Osteocyte (in vitro differentiated cells): ENCODE results near the gene BAIAP2. TPM values are rescaled to one million over a fixed set of nuclear protein-coding genes. Genes with fewer than 3 reads are reported as not detected.

ENCODE experiments used
- DNase-seq: peaks from one replicate; pipeline ENCODE4 v3.0.0; 2021; ENCODE audit warnings: mixed read lengths; ENCODE audit not compliant: unreplicated experiment; ENCODE audit errors: extremely low spot score
- H3K27ac Mint-ChIP-seq: one replicate; pipeline ENCODE4 v1.8.0; 2021; ENCODE audit warnings: mild to moderate bottlenecking, mixed read lengths; ENCODE audit not compliant: unreplicated experiment
- H3K27me3 Mint-ChIP-seq: one replicate; pipeline ENCODE4 v1.8.0; 2021; ENCODE audit warnings: mixed read lengths; ENCODE audit not compliant: unreplicated experiment
- H3K36me3 Mint-ChIP-seq: one replicate; pipeline ENCODE4 v1.8.0; 2021; ENCODE audit warnings: mixed read lengths; ENCODE audit not compliant: unreplicated experiment
- H3K4me1 Mint-ChIP-seq: one replicate; pipeline ENCODE4 v1.8.0; 2021; ENCODE audit warnings: mixed read lengths; ENCODE audit not compliant: unreplicated experiment
- H3K4me3 Mint-ChIP-seq: one replicate; pipeline ENCODE4 v1.8.0; 2021; ENCODE audit warnings: mild to moderate bottlenecking, moderate library complexity, mixed read lengths; ENCODE audit not compliant: unreplicated experiment
- H3K9me3 Mint-ChIP-seq: one replicate; pipeline ENCODE4 v1.8.0; 2021; ENCODE audit warnings: mixed read lengths; ENCODE audit not compliant: unreplicated experiment
- total RNA-seq: library from RNA; stranded (reverse); gene quantifications from 2 replicates; pipeline ENCODE4 v1.2.1, GENCODE V29; 2021
- TF ChIP-seq, protein P1 (sequence below): fragments of 200-600 bp; sonication (generic); IDR thresholded peaks from 2 replicates; pipeline ENCODE4 v1.5.0; 2021; ENCODE audit warnings: antibody characterized with exemption, mild to moderate bottlenecking, moderate library complexity

The BAIAP2 gene
- total RNA-seq, 1 donor from 2014 or later, result 29.0 TPM

GRCh38 chr17:81109957-81110356 lies 75.0 kb downstream of the BAIAP2 start:
- no peak for DNase-seq
- Mint-ChIP-seq H3K36me3 (peaks cover 2% of the 10 kb centered on the region), H3K4me3 (no peak overlapping the region), H3K27me3 (no peaks in the 10 kb centered on the region), H3K9me3 (no peaks in the 10 kb centered on the region), H3K4me1 (no peaks in the 10 kb centered on the region), H3K27ac (no peak overlapping the region)
- TF ChIP-seq, protein P1, sequence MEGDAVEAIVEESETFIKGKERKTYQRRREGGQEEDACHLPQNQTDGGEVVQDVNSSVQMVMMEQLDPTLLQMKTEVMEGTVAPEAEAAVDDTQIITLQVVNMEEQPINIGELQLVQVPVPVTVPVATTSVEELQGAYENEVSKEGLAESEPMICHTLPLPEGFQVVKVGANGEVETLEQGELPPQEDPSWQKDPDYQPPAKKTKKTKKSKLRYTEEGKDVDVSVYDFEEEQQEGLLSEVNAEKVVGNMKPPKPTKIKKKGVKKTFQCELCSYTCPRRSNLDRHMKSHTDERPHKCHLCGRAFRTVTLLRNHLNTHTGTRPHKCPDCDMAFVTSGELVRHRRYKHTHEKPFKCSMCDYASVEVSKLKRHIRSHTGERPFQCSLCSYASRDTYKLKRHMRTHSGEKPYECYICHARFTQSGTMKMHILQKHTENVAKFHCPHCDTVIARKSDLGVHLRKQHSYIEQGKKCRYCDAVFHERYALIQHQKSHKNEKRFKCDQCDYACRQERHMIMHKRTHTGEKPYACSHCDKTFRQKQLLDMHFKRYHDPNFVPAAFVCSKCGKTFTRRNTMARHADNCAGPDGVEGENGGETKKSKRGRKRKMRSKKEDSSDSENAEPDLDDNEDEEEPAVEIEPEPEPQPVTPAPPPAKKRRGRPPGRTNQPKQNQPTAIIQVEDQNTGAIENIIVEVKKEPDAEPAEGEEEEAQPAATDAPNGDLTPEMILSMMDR, result no peak

GRCh38 chr17:81110488-81111040 lies 75.6 kb downstream of the BAIAP2 start:
- no peak for DNase-seq
- Mint-ChIP-seq H3K36me3 (peaks cover 2% of the 10 kb centered on the region), H3K4me1 (no peaks in the 10 kb centered on the region), H3K27me3 (no peaks in the 10 kb centered on the region), H3K9me3 (no peaks in the 10 kb centered on the region), H3K27ac (no peak overlapping the region), H3K4me3 (no peak overlapping the region)
- TF ChIP-seq, protein P1, result no peak

DNA sequence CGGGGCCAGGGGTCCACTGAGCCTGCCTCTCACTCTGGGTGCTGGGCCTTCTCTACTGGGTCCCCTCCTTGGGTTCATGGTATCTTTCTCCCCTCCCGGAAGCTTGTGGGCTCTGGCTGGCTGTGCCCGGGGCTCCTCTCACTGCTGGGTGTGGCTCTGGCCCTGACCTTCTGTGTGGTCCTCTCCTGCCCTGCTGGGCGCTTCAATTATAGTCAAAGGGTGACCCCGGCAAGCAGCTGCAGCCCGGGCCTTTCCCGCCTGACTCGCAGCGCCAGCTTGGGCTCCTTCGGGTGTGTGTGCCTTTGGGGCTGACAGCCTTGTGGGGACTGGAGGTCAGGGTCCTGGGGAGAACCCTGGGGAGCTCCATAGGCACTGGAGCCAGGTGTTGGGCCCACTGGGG lies 76.1 kb downstream of the BAIAP2 start:
- Mint-ChIP-seq H3K4me1 (no peaks in the 10 kb centered on the region), H3K27me3 (no peaks in the 10 kb centered on the region), H3K4me3 (no peak overlapping the region), H3K27ac (no peak overlapping the region), H3K36me3 (peaks cover 2% of the 10 kb centered on the region), H3K9me3 (no peaks in the 10 kb centered on the region)
- no peak for DNase-seq
- TF ChIP-seq, protein P1, result no peak

DNA sequence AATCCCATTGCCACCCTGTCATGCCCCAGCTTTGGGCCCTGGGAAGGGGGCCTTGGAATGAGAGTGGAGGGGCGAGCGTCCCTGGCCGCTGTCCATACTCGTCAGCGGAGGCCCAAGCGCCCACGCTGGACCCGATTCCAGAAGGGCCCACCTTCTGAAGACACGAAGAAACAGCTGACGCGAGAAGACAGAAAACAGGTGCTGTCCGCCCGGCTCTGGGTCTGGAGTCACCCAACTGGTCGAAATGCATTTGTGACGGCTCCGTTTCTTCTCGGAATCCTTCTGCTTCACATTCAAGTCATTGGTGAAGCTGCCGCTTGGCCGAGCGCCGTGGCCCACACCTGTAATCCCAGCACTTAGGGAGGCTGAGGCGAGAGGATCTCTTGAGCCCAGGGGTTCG lies 77.5 kb downstream of the BAIAP2 start:
- H3K9me3 Mint-ChIP-seq, result no peaks in the 10 kb centered on the region
- TF ChIP-seq, protein P1, result no peak
- H3K27me3 Mint-ChIP-seq, result no peaks in the 10 kb centered on the region

DNA sequence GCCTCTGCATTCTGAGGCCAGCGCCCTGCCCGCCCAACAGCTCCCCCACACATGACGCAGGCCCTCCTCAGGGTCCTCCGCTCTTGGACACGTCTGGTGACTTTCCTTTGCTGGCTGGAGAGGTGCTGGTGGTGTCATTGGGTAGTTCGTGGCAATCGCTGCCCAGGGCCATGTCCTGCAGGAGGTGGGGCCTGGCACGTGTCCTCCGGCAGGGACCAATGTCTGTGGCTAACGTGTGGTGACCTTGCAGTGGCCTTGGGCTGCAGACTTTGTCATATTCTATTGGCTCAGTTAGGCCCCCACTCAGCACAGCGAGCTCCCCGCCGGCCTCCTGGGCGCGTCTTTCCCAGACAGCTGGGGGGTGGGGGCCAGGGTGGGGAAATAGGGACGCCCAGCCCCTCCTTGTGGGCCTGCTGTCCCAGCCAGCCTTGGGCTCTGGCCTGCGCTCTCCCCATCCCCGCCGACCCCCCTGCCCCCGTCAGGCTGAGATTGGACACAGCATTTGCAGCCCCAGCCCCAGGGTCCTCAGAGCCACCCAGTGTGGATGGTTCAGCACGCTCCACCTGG lies 78.3 kb downstream of the BAIAP2 start:
- H3K9me3 Mint-ChIP-seq, result no peaks in the 10 kb centered on the region
- DNase-seq, result no peak
- no peaks in the 10 kb centered on the region for H3K4me1 Mint-ChIP-seq
- TF ChIP-seq, protein P1, result no peak
- no peak overlapping the region for H3K4me3 Mint-ChIP-seq
- H3K27ac Mint-ChIP-seq, result no peak overlapping the region
- H3K36me3 Mint-ChIP-seq, result peaks cover 2% of the 10 kb centered on the region
- H3K27me3 Mint-ChIP-seq, result no peaks in the 10 kb centered on the region

More for the DNA sequence above, 77.5 kb downstream of the BAIAP2 start:
- H3K4me3 Mint-ChIP-seq, result no peak overlapping the region
- H3K27ac Mint-ChIP-seq, result no peak overlapping the region
- no peaks in the 10 kb centered on the region for H3K4me1 Mint-ChIP-seq
- H3K36me3 Mint-ChIP-seq, result peaks cover 2% of the 10 kb centered on the region
- no peak for DNase-seq
